Hippocampal formation (tissue), 2 donors: ENCODE measurements around the gene EIF3A.
"Not testable (repeated sequence)": the region's sequence is repeated elsewhere in the genome, so short reads cannot be mapped to it uniquely, and the experiment has no call there.

ENCODE experiments used
- DNase-seq, 2 donors: peaks; one replicate each; lab custom pipeline; 2025; lab: John Stamatoyannopoulos, UW

The EIF3A gene

GRCh38 chr10:119051775-119052174 lies 28.8 kb downstream of the EIF3A start:
- no peak for DNase-seq

- DNase-seq, result no peak
Measured at GRCh38 chr10:119049777-119050176, 30.8 kb downstream of the EIF3A start.

GRCh38 chr10:119049361-119049760 lies 31.3 kb downstream of the EIF3A start:
- DNase-seq, result no peak

- no peak for DNase-seq
Measured at GRCh38 chr10:119045561-119045960, 35.1 kb downstream of the EIF3A start.

GRCh38 chr10:119042169-119042568 lies 38.4 kb downstream of the EIF3A start:
- DNase-seq, result no peak

GRCh38 chr10:119041326-119041725 lies 39.3 kb downstream of the EIF3A start:
- no peak for DNase-seq

GRCh38 chr10:119039161-119039560 lies 41.5 kb downstream of the EIF3A start:
- DNase-seq, result no peak

- DNase-seq, result no peak
Measured at GRCh38 chr10:119031496-119032059, 49.0 kb downstream of the EIF3A start.

GRCh38 chr10:119030421-119031250 lies 50.0 kb downstream of the EIF3A start:
- no peak for DNase-seq

- no peak for DNase-seq
Measured at GRCh38 chr10:119029613-119030420, 50.8 kb downstream of the EIF3A start, which contains the start of gene NANOS1. Gene NANOS1 (plus strand): TSS chr10:119029714. CDS start chr10:119029802, 88 bp downstream.

GRCh38 chr10:119028900-119029612 lies 51.6 kb downstream of the EIF3A start:
- peak; percentile 85 to 86 for DNase-seq

- DNase-seq, result not testable (repeated sequence)
Measured at GRCh38 chr10:119028445-119028899, 52.1 kb downstream of the EIF3A start.

GRCh38 chr10:119026301-119027110 lies 54.1 kb downstream of the EIF3A start:
- DNase-seq, result no peak

GRCh38 chr10:119025776-119026175 lies 54.8 kb downstream of the EIF3A start:
- no peak for DNase-seq

- DNase-seq, result no peak
Measured at GRCh38 chr10:119025336-119025735, 55.3 kb downstream of the EIF3A start.

GRCh38 chr10:119024882-119025281 lies 55.7 kb downstream of the EIF3A start:
- DNase-seq, result no peak

GRCh38 chr10:119023553-119023868 lies 57.1 kb downstream of the EIF3A start:
- no peak for DNase-seq

- DNase-seq, result no peak
Measured at GRCh38 chr10:119022846-119023552, 57.6 kb downstream of the EIF3A start.

- DNase-seq, result no peak
Measured at GRCh38 chr10:119020627-119020946, 60.0 kb downstream of the EIF3A start.

GRCh38 chr10:119007211-119007574 lies 73.4 kb downstream of the EIF3A start:
- no peak for DNase-seq
